ENCODE measurements around the gene NCOA4. TPM values are rescaled to one million over a fixed set of nuclear protein-coding genes. Genes with fewer than 3 reads are reported as not detected.

Gene NCOA4
- total and polyA plus RNA-seq, 7 donors: 63.3 to 165 (median 131) TPM

- intact Hi-C loops (cut with DNase I): no loop called here
- TF ChIP-seq CTCF (IDR thresholded peaks at IDR 0.05): no peak
- Histone ChIP-seq H3K27me3 (ENCODE audit: insufficient read depth in 3 of 3, low read length in 2 of 3) (peaks cover 0 to 10% (median 0%) of the 10 kb centered on the region in 3 donors), H3K4me3 (no peak overlapping the region), H3K4me1 (no peaks in the 10 kb centered on the region), H3K36me3 (ENCODE audit: insufficient read depth in 1 of 2, low read depth in 1 of 2) (no peaks in the 10 kb centered on the region), H3K9me3 (no peaks in the 10 kb centered on the region), H3K27ac (no peak overlapping the region)
- ATAC-seq: no peak
- DNase-seq: no peak
- WGBS, 3 donors: 17 to 24% (median 21%) methylated on average over 2 of the region's 2 CpGs
Observed at GRCh38 chr10:46048152-46048551, 17.7 kb upstream of the NCOA4 start.

GRCh38 chr10:46046261-46046660 is 15.8 kb upstream of the NCOA4 start, which contains the start of gene MSMB:
Gene MSMB, minus strand, starts transcription at chr10:46046269. Its CDS starts 32 bp downstream, at chr10:46046237.
- TF ChIP-seq CTCF (IDR thresholded peaks at IDR 0.05): no peak
- Histone ChIP-seq H3K36me3 (ENCODE audit: insufficient read depth in 1 of 2, low read depth in 1 of 2) (no peaks in the 10 kb centered on the region), H3K27me3 (ENCODE audit: insufficient read depth in 3 of 3, low read length in 2 of 3) (peaks cover 0 to 11% (median 0%) of the 10 kb centered on the region in 3 donors), H3K9me3 (no peaks in the 10 kb centered on the region), H3K4me1 (no peaks in the 10 kb centered on the region), H3K27ac (no peak within 1 kb of the TSS), H3K4me3 (no peak within 1 kb of the TSS)
- intact Hi-C loops (cut with DNase I): no loop called here
- ATAC-seq (no peak), DNase-seq (no peak)
- WGBS, 3 donors: 89 to 92% (median 90%) methylated on average over 7 of the region's 7 CpGs

- intact Hi-C loops (cut with DNase I): no loop called here
- ATAC-seq (no peak), DNase-seq (no peak)
- Histone ChIP-seq H3K36me3 (ENCODE audit: insufficient read depth in 1 of 2, low read depth in 1 of 2) (no peaks in the 10 kb centered on the region), H3K9me3 (no peaks in the 10 kb centered on the region), H3K27ac (no peak overlapping the region), H3K4me3 (no peak overlapping the region), H3K27me3 (ENCODE audit: insufficient read depth in 3 of 3, low read length in 2 of 3) (peaks cover 0 to 12% (median 0%) of the 10 kb centered on the region in 3 donors), H3K4me1 (no peaks in the 10 kb centered on the region)
- TF ChIP-seq CTCF (IDR thresholded peaks at IDR 0.05): no peak
- 58 to 67% (median 61%) methylated on average over 4 of the region's 4 CpGs for WGBS, 3 donors
Observed at GRCh38 chr10:46042527-46042926, 12.1 kb upstream of the NCOA4 start.

- Histone ChIP-seq H3K27ac (no peak overlapping the region), H3K27me3 (ENCODE audit: insufficient read depth in 3 of 3, low read length in 2 of 3) (peaks cover 0 to 12% (median 0%) of the 10 kb centered on the region in 3 donors), H3K36me3 (ENCODE audit: insufficient read depth in 1 of 2, low read depth in 1 of 2) (no peaks in the 10 kb centered on the region), H3K4me1 (no peaks in the 10 kb centered on the region), H3K9me3 (no peaks in the 10 kb centered on the region), H3K4me3 (no peak overlapping the region)
- intact Hi-C loops (cut with DNase I): no loop called here
- 78 to 86% (median 81%) methylated on average over 3 of the region's 3 CpGs for WGBS, 3 donors
- no peak for TF ChIP-seq CTCF (IDR thresholded peaks at IDR 0.05)
- DNase-seq: no peak
- no peak for ATAC-seq
Observed at GRCh38 chr10:46040004-46040403, 9.6 kb upstream of the NCOA4 start.

All from psoas muscle (tissue), 8 donors.